GM12864 (cell line): Measurements from ENCODE around the gene HS6ST2.

ENCODE experiments used
- DNase-seq: peaks from one replicate; pipeline ENCODE4 v3.0.0-alpha.2; 2011; ENCODE audit warnings: low read depth
- H3K4me3 ChIP-seq: 2 replicates; pipeline ENCODE4 v1.5.1; 2011; ENCODE audit warnings: mild to moderate bottlenecking, low read depth, low read length, control low read depth
- TF ChIP-seq, protein P1 (sequence below): IDR thresholded peaks from 2 replicates; pipeline ENCODE4 v1.5.1; 2011; ENCODE audit warnings: low read depth, mild to moderate bottlenecking, moderate library complexity, low read length, control low read depth, inconsistent platforms; ENCODE audit errors: missing control alignments

HS6ST2 gene

DNA sequence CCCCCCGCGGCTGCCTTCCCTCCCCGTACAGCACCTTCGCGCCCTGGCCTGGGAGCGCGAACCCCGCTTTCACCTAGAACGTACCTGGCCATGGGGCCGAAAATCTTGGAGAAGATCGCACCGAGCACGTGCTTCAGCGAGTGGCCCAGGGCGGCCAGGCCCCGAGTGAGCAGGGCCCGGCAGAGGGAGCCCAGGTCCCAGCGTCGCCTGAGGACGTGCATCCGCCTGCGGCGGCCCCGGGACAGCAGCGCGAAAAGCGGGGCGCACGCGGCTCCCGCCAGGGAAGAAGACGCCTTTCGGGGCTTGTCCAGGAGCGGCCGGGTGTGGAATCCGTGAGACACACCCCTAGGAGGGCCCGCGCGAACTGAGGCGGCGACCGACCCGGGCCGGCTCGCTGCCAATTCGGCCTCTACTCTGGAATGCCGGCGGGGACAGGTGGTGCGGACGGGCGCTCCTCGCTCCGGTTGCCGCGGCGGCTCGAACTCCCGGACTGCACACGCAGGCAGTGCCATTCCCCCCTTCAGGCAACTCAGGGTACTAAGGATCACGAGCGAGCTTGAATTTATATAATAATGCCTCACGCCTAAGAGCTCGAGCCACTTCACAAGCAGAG lies at the start of gene HS6ST2:
Gene HS6ST2 (minus strand): TSS at position 539 of the 613 bp plus-strand sequence.
- H3K4me3 ChIP-seq: no peak within 1 kb of the TSS
- TF ChIP-seq, protein P1, sequence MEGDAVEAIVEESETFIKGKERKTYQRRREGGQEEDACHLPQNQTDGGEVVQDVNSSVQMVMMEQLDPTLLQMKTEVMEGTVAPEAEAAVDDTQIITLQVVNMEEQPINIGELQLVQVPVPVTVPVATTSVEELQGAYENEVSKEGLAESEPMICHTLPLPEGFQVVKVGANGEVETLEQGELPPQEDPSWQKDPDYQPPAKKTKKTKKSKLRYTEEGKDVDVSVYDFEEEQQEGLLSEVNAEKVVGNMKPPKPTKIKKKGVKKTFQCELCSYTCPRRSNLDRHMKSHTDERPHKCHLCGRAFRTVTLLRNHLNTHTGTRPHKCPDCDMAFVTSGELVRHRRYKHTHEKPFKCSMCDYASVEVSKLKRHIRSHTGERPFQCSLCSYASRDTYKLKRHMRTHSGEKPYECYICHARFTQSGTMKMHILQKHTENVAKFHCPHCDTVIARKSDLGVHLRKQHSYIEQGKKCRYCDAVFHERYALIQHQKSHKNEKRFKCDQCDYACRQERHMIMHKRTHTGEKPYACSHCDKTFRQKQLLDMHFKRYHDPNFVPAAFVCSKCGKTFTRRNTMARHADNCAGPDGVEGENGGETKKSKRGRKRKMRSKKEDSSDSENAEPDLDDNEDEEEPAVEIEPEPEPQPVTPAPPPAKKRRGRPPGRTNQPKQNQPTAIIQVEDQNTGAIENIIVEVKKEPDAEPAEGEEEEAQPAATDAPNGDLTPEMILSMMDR: no peak
- DNase-seq: no peak

DNA sequence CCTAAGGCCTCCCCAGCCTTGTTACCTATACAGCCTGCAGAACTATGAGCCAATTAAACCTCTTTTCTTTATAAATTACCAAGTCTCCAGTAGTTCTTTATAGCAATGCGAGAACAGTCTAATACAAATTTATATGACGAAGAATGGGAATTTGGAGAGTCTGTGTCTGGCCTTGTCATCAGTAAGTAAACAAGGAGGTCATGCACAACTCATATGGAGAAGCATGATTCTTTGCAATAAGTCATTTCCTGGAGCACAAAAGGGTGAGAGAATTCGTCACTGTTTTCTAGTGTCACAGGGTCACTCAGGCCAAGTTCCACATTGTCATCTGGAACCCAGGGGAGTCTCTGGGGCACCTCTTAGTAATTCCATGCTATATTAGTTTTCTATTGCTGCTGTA lies 49.0 kb upstream of the HS6ST2 start:
- H3K4me3 ChIP-seq: no peak overlapping the region
- TF ChIP-seq, protein P1: no peak

DNA sequence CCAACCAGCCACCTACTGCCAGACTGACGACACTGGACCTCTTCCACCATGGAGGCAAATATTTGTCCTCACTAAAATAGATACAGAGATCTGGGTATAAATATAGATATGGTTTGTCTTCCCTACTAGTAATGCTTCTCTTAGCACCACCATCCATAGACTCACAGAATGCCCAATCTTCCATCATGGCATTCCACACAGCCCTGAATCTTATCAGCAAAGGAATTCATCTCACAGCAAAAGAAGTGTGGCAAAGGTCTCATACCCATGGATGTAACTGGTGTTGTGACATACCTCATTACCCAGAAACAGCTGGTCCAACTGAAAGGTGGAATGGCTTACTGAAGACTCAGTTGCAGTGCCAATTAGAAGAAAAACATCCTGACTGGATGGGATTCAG lies 47.2 kb upstream of the HS6ST2 start:
- H3K4me3 ChIP-seq: no peak overlapping the region
- TF ChIP-seq, protein P1: no peak
- DNase-seq: no peak

More for the DNA sequence above, 49.0 kb upstream of the HS6ST2 start:
- no peak for DNase-seq

DNA sequence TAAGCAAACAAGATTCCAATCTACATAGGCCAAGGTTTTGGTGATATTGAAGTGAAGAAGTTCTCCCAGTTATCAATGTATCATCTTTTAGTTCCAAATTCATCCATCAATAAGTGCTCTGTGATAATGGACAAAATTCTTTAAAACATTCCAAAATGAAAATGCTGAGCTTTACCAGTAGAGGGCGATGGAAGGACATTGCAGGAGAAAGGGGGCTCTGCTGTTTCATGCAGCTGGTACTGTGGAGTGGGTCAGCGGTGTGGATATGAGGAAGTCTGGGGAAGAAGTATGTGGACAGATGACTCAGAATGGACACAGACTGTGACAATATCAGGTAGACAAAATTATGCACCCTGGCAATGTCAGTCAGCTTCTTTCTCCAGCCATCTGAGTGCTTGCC lies 46.6 kb upstream of the HS6ST2 start:
- DNase-seq: no peak
- H3K4me3 ChIP-seq: no peak overlapping the region
- TF ChIP-seq, protein P1: peak; percentile 47

DNA sequence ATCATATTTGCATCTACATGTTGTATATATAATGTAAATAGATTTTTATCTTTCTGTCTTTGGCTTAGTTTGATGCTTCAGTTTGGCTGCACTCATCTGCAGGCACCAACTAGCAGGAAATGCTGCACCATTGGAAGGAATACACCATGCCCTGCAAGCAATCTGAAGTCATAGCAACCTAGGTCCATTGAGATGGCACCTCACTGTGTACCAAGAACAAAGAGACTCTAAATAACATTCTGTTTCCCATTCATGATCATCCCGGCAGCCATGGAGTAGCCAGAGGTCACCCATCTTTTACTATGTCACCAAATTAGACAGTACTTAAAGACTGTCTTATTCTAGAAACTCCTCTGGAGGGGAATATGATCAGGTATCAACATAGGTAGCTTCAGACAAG lies 40.8 kb upstream of the HS6ST2 start:
- TF ChIP-seq, protein P1: no peak
- no peak overlapping the region for H3K4me3 ChIP-seq
- no peak for DNase-seq

DNA sequence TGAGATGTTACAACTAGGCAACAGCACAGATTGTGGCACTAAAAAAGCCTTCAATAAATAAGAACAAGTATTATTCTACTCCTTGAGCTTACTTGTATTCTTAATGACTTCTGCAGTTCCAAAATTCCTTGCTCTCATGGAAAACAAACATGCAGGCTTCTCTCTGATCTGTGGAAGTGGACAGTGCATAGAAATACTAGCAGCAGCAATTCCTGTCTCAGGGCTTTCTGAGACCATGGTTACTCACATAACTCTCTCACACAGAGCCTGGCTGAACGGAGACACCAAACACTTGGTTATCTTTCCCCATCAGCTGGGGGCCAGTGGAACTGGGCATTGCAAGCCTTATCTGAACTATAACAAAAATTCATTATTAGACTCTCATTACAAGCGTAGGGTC lies 32.4 kb upstream of the HS6ST2 start:
- DNase-seq: no peak
- no peak overlapping the region for H3K4me3 ChIP-seq
- TF ChIP-seq, protein P1: no peak

DNA sequence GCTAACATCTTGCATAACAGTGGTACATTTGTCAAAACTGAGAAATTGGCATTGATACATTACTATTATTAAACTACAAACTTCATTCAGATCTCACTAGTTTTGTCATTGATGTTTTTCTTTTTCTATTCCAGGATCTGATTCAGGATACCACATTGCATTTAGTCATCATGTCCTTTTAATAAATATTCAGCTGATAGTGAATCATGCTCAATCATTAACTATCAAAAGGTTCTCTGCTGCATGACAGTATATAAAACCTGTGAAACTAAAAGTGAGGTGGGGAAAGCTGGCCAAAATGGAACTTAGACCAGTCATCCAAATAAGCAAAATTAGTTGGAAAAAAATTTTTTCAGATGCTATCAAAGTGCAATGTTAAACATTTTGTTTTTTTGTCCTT lies 28.1 kb upstream of the HS6ST2 start:
- TF ChIP-seq, protein P1: no peak
- H3K4me3 ChIP-seq: no peak overlapping the region
- DNase-seq: no peak
